Inferior parietal cortex (tissue), 1 donor: ENCODE data around the gene CACTIN.
A peak's percentile ranks its signal among the peaks of the same experiment; 100 is the strongest.
"Not testable (repeated sequence)": the region's sequence is repeated elsewhere in the genome, so short reads cannot be mapped to it uniquely, and the experiment has no call there.

ENCODE experiments used
- DNase-seq: peaks from one replicate; pipeline ENCODE4 v3.0.0-alpha.2; 2016; ENCODE audit errors: extremely low spot score

Gene CACTIN

GRCh38 chr19:3572132-3572854 lies 54.3 kb downstream of the CACTIN start:
- peak; percentile 98 for DNase-seq

GRCh38 chr19:3570606-3571011 lies 56.0 kb downstream of the CACTIN start:
- peak; percentile 72 for DNase-seq

- DNase-seq = not testable (repeated sequence)
These were observed 56.5 kb downstream of the CACTIN start for GRCh38 chr19:3570042-3570441.

- no peak for DNase-seq
These were observed 61.5 kb downstream of the CACTIN start for GRCh38 chr19:3565139-3565538.

- no peak for DNase-seq
These were observed 62.7 kb downstream of the CACTIN start for GRCh38 chr19:3563709-3564524.
